ENCODE measurements around the gene MCF2L2. TPM values are rescaled to one million over a fixed set of nuclear protein-coding genes. Genes with fewer than 3 reads are reported as not detected.

The MCF2L2 gene
- total and polyA plus RNA-seq, 2 experiments from 2014 or later, result 6.7 to 14.6 TPM

- TF ChIP-seq ZNF462 (CRISPR knock-in tag; IDR thresholded peaks at IDR 0.05) (no peak), ZNF331 (CRISPR knock-in tag; IDR thresholded peaks at IDR 0.05; ENCODE audit: low read depth) (no peak), REST (IDR thresholded peaks at IDR 0.05; ENCODE audit: unreplicated experiment) (no peak), JUNB (IDR thresholded peaks at IDR 0.05; ENCODE audit: unreplicated experiment) (no peak), POLR2AphosphoS5 (IDR thresholded peaks at IDR 0.05; ENCODE audit: low read depth) (no peak), EZH2phosphoT487 (IDR thresholded peaks at IDR 0.05; ENCODE audit: unreplicated experiment) (no peak), CTCF (conservative IDR thresholded peaks at IDR 0.05; ENCODE audit: low read depth in 2 of 2) (no peak), STAT1 (IDR thresholded peaks at IDR 0.05; ENCODE audit: unreplicated experiment) (no peak), EZH2 (IDR thresholded peaks at IDR 0.05; ENCODE audit: low read depth, unreplicated experiment) (no peak)
Observed at GRCh38 chr3:183131735-183132134, 296.7 kb downstream of the MCF2L2 start (continued).

Data from GM23338 (cell line).